ENCODE measurements around the gene TUBB2B. TPM values are rescaled to one million over a fixed set of nuclear protein-coding genes. Genes with fewer than 3 reads are reported as not detected.

The TUBB2B gene
- total RNA-seq, 2 experiments from 2014 or later, result 0.27 TPM; not detected in 1

DNA sequence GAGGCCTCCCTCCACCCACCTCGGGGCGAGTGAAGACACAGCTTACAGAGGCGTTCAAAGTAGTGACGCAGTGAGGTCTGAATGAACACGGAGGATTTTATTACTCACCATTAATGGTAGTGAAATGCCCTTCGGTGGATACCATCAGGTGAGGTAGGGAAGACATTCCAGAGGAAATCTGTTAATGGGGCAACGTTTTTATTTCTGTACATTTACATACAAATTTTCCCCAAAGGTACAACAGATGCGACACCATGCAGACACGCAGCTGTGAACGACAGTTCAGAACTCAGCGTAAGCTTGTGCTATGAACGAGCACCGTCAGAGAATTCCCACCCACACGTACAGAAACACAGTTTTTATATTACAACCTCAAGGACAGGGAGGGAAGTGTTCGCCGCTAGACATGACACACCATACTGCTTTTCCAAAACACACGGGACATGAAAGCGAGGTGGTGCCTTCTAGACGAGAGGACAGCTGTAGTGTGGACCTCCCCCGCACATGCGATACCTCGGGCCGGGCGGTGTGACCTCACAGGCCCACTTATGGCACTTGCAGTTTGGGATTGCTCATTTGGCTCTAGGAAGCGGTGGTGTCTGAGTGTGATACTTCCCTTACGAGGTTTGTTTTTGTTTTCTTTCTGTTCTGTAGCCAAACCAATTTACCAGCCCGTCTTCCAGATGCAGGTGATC, 42.0 kb upstream of the TUBB2B start:
- BruUV-seq (replicated peaks), result no TSS peak
- no peaks in the 10 kb centered on the region for H3K79me2 ChIP-seq (ENCODE audit: insufficient read depth, low read depth, low read length)
- DNase-seq (ENCODE audit: low spot score), result no peak
- intact Hi-C loops (cut with micrococcal nuclease; ENCODE audit: unreplicated experiment), result no loop called here
- H4K20me1 ChIP-seq (ENCODE audit: insufficient read depth, low read length), result 0 out of 2 replicates have a peak, but pooled peaks cover 4% of the 10 kb centered on the region
- no peak for TF ChIP-seq EZH2phosphoT487 (IDR thresholded peaks at IDR 0.05; ENCODE audit: borderline replicate concordance, low read depth, low read length)
- TF ChIP-seq, protein P1, sequence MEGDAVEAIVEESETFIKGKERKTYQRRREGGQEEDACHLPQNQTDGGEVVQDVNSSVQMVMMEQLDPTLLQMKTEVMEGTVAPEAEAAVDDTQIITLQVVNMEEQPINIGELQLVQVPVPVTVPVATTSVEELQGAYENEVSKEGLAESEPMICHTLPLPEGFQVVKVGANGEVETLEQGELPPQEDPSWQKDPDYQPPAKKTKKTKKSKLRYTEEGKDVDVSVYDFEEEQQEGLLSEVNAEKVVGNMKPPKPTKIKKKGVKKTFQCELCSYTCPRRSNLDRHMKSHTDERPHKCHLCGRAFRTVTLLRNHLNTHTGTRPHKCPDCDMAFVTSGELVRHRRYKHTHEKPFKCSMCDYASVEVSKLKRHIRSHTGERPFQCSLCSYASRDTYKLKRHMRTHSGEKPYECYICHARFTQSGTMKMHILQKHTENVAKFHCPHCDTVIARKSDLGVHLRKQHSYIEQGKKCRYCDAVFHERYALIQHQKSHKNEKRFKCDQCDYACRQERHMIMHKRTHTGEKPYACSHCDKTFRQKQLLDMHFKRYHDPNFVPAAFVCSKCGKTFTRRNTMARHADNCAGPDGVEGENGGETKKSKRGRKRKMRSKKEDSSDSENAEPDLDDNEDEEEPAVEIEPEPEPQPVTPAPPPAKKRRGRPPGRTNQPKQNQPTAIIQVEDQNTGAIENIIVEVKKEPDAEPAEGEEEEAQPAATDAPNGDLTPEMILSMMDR (conservative IDR thresholded peaks at IDR 0.05; ENCODE audit: low read length), result no peak
- no peaks in the 10 kb centered on the region for H3K4me1 ChIP-seq (ENCODE audit: insufficient read depth, low read length, poor library complexity, severe bottlenecking)
- ChIA-PET POLR2A (interaction anchor here (0.6 to 0.7 kb wide), 2 partner anchors 9 to 807 kb away, joined by 3 to 4 read pairs; no protein-coding TSS in a partner anchor), CTCF (ENCODE audit: unreplicated experiment) (no interaction called here)
- H2AFZ ChIP-seq (ENCODE audit: low read length), result no peak overlapping the region
- no peaks in the 10 kb centered on the region for H3K9me2 ChIP-seq (ENCODE audit: insufficient read depth, low read length)
- peaks cover 82% of the 10 kb centered on the region for H3K36me3 ChIP-seq (ENCODE audit: insufficient read depth, low read length)
- H3K4me2 ChIP-seq (ENCODE audit: low read length), result no peak overlapping the region
- no peak overlapping the region for H3K27ac ChIP-seq (ENCODE audit: low read depth, low read length, poor library complexity, severe bottlenecking)
- no peaks in the 10 kb centered on the region for H3K9me3 ChIP-seq (ENCODE audit: low read length)
- no peak overlapping the region for H3K4me3 ChIP-seq (ENCODE audit: low read depth, low read length, poor library complexity, severe bottlenecking)

DNA sequence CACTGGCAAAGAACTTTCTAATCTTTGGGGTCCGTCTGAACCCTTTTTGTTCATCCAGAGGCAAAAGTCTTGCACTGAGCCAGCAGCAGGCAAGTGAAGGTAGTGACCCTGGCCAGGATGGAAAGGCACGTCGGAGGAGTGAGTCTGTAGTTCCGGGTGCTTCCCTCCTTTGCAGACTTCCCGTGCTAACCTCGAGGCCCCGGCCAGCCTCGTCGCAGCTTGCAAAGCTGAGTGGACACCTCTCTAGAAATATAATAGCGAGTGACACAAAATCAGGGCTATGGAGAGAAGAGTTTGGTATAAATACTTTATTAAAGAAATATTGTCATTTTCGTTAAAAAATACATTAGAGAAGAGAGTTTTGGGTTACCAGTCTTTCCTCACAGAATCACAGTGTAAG, 41.2 kb upstream of the TUBB2B start:
- intact Hi-C loops (cut with micrococcal nuclease; ENCODE audit: unreplicated experiment), result no loop called here
- no peaks in the 10 kb centered on the region for H3K9me3 ChIP-seq (ENCODE audit: low read length)
- H3K27ac ChIP-seq (ENCODE audit: low read depth, low read length, poor library complexity, severe bottlenecking), result no peak overlapping the region
- H3K4me1 ChIP-seq (ENCODE audit: insufficient read depth, low read length, poor library complexity, severe bottlenecking), result no peaks in the 10 kb centered on the region
- CTCF ChIA-PET (ENCODE audit: unreplicated experiment), result no interaction called here
- BruUV-seq (replicated peaks), result no TSS peak
- H3K79me2 ChIP-seq (ENCODE audit: insufficient read depth, low read depth, low read length), result no peaks in the 10 kb centered on the region
- no peak overlapping the region for H3K4me2 ChIP-seq (ENCODE audit: low read length)
- no peak for DNase-seq (ENCODE audit: low spot score)
- H4K20me1 ChIP-seq (ENCODE audit: insufficient read depth, low read length), result 0 out of 2 replicates have a peak, but pooled peaks cover 4% of the 10 kb centered on the region
- H3K4me3 ChIP-seq (ENCODE audit: low read depth, low read length, poor library complexity, severe bottlenecking), result no peak overlapping the region
- TF ChIP-seq, protein P1 (conservative IDR thresholded peaks at IDR 0.05; ENCODE audit: low read length), result no peak
- TF ChIP-seq EZH2phosphoT487 (IDR thresholded peaks at IDR 0.05; ENCODE audit: borderline replicate concordance, low read depth, low read length), result no peak
- POLR2A ChIA-PET, result no interaction called here
- H3K36me3 ChIP-seq (ENCODE audit: insufficient read depth, low read length), result peaks cover 87% of the 10 kb centered on the region
- H2AFZ ChIP-seq (ENCODE audit: low read length), result no peak overlapping the region
- no peaks in the 10 kb centered on the region for H3K9me2 ChIP-seq (ENCODE audit: insufficient read depth, low read length)

DNA sequence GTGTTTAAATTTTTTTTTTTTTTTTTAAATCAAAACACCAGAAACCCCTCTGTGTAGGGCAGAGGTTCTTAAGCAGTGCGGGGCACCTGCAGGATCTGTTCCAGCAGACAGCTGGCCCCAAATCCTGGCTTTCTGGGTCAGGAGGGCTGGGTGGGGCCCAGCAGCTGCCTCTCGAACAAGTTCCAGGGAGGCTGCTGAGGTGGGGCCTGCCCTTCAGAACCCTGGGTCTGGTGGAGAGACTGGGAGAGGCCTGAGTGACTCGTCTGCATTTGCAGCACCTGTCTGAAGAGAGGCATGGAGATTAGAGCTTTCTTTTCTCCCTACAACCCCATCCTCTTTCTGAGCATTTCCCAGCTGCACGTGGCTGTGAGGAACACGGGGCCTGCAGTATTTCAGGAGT, 39.7 kb upstream of the TUBB2B start:
- H3K4me1 ChIP-seq (ENCODE audit: insufficient read depth, low read length, poor library complexity, severe bottlenecking), result no peaks in the 10 kb centered on the region
- no peaks in the 10 kb centered on the region for H3K9me2 ChIP-seq (ENCODE audit: insufficient read depth, low read length)
- DNase-seq (ENCODE audit: low spot score), result no peak
- ChIA-PET POLR2A (no interaction called here), CTCF (ENCODE audit: unreplicated experiment) (no interaction called here)
- H3K4me2 ChIP-seq (ENCODE audit: low read length), result no peak overlapping the region
- peaks cover 9% of the 10 kb centered on the region; the same call in 1 of the 2 replicates for H3K79me2 ChIP-seq (ENCODE audit: insufficient read depth, low read depth, low read length)
- H4K20me1 ChIP-seq (ENCODE audit: insufficient read depth, low read length), result 0 out of 2 replicates have a peak, but pooled peaks cover 4% of the 10 kb centered on the region
- H3K36me3 ChIP-seq (ENCODE audit: insufficient read depth, low read length), result peaks cover 88% of the 10 kb centered on the region
- TF ChIP-seq EZH2phosphoT487 (IDR thresholded peaks at IDR 0.05; ENCODE audit: borderline replicate concordance, low read depth, low read length), result no peak
- TF ChIP-seq, protein P1 (conservative IDR thresholded peaks at IDR 0.05; ENCODE audit: low read length), result no peak
- intact Hi-C loops (cut with micrococcal nuclease; ENCODE audit: unreplicated experiment), result no loop called here
- H3K9me3 ChIP-seq (ENCODE audit: low read length), result no peaks in the 10 kb centered on the region
- BruUV-seq (replicated peaks), result no TSS peak
- no peak overlapping the region for H3K27ac ChIP-seq (ENCODE audit: low read depth, low read length, poor library complexity, severe bottlenecking)
- H2AFZ ChIP-seq (ENCODE audit: low read length), result no peak overlapping the region
- H3K4me3 ChIP-seq (ENCODE audit: low read depth, low read length, poor library complexity, severe bottlenecking), result no peak overlapping the region

Measured in OCI-LY7 (cell line).